Testis (tissue), 3 donors: Measurements from ENCODE around the gene OGFR. TPM values are rescaled to one million over a fixed set of nuclear protein-coding genes. Genes with fewer than 3 reads are reported as not detected.

Experiments
- DNase-seq: peaks from one replicate; pipeline ENCODE4 v3.0.0-alpha.2; 2019
- H3K27ac ChIP-seq, 2 donors: fragments of 200-600 bp; sonication (generic); one replicate each; pipeline ENCODE4 v1.5.1; 2019
- H3K27me3 ChIP-seq: fragments of 200-600 bp; sonication (generic); one replicate; pipeline ENCODE4 v1.5.1; 2019
- H3K36me3 ChIP-seq: fragments of 200-600 bp; sonication (generic); one replicate; pipeline ENCODE4 v1.5.1; 2017; ENCODE audit warnings: low read depth; ENCODE audit errors: missing control alignments
- H3K4me1 ChIP-seq: fragments of 200-600 bp; sonication (generic); one replicate; pipeline ENCODE4 v1.5.1; 2019
- H3K4me3 ChIP-seq, 2 donors: fragments of 200-600 bp; sonication (generic); one replicate each; pipeline ENCODE4 v1.5.1; 2017 to 2019
- H3K9me3 ChIP-seq: fragments of 200-600 bp; sonication (generic); one replicate; pipeline ENCODE4 v1.5.1; 2017
- CTCF ChIP-seq, 3 experiments: fragments of 450-650 bp in 2 of 3; fragments of 200-600 bp in 1 of 3; sonication (generic) in 1 of 3; IDR thresholded peaks; one replicate each; pipeline ENCODE4 v1.5.1; 2016 to 2019; ENCODE audit warnings: antibody characterized with exemption in 3 of 3, mild to moderate bottlenecking in 2 of 3, moderate library complexity in 1 of 3
- POLR2A ChIP-seq: fragments of 450-650 bp; IDR thresholded peaks from one replicate; pipeline ENCODE4 v1.6.1; 2017; ENCODE audit warnings: antibody characterized with exemption, mild to moderate bottlenecking, moderate library complexity
- WGBS, 2 donors: methylation state at CpG; one replicate each; pipeline ENCODE4 v1.1.5; 2018; 5-methylcytosine and 5-hydroxymethylcytosine counted together
- intact Hi-C: fragments of 100-400 bp; cut with DNase I; formaldehyde crosslinking; loops from one replicate; pipeline ENCODE4 v1.15.1; 2023; ENCODE audit warnings: low total_unique reads
- polyA plus RNA-seq: library from polyadenylated mRNA; stranded (reverse); fragments of 350-450 nt; fragmentation: Illumina TruSeq; extraction: RNeasy Lipid Tissue Mini Kit (QIAGEN cat#74804); gene quantifications from one replicate; pipeline ENCODE4 v1.2.3, GENCODE V29; 2014; ENCODE audit warnings: low read depth, low replicate concordance; ENCODE audit not compliant: insufficient read depth
- total RNA-seq, 2 donors: library from RNA; depleted of rRNA; stranded (reverse); fragments of >200 nt; gene quantifications; one replicate each; pipeline ENCODE4 v1.2.3, GENCODE V29; 2016

OGFR gene
- total and polyA plus RNA-seq, 3 donors from 2014 or later: 23.7 to 57.0 (median 46.6) TPM

DNA sequence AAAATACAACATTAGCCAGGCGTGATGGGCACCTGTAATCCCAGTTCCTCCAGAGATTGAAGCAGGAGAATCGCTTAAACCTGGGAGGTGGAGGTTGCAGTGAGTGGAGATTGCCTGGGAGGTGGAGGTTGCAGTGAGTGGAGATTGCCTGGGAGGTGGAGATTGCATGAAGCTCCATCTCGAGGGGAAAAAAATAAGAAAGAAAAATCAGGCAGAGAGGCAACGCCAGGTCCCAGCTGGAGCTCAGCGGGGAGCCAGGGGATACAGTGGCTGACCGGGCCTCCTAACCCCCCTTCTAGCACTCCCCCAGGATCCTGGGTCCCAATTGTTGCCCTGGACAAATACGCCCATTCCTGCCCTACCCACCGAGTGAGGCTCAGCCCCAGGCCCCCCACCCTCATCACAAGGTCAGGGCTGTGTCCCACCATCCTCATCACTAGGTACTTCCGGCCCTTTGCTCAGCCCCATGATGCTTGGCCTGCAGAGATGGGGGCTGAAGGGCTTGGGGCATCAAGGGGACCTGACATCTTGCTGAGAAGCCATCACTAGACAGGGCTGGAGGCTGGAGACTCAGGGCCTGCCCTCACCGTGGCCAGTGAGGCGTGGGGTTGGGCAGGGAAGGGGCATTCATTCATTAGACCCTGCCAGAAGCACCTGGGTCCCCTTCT, 1.9 kb downstream of the OGFR start:
- H3K9me3 ChIP-seq: no peaks in the 10 kb centered on the region
- intact Hi-C loops: no loop called here
- WGBS, 2 donors: 68% methylated on average over 9 to 11 of the region's 11 CpGs

GRCh38 chr20:62807444-62808210, 3.0 kb downstream of the OGFR start:
- no peak for DNase-seq
- Histone ChIP-seq H3K4me1 (peaks cover 15% of the 10 kb centered on the region), H3K27me3 (no peaks in the 10 kb centered on the region), H3K27ac (no peak overlapping the region), H3K9me3 (no peaks in the 10 kb centered on the region), H3K36me3 (no peaks in the 10 kb centered on the region), H3K4me3 (no peak overlapping the region)
- WGBS, 2 donors: 88 to 90% methylated on average over 12 to 23 of the region's 23 CpGs
- TF ChIP-seq CTCF (IDR thresholded peaks at IDR 0.05) (no peak), POLR2A (no peak)
- intact Hi-C loops: no loop called here

More for the DNA sequence above, 1.9 kb downstream of the OGFR start:
- DNase-seq: no peak
- TF ChIP-seq POLR2A: no peak
- TF ChIP-seq CTCF (IDR thresholded peaks at IDR 0.05): no peak
- H3K27ac ChIP-seq: no peak overlapping the region
- no peak overlapping the region for H3K4me3 ChIP-seq
- peaks cover 15% of the 10 kb centered on the region for H3K4me1 ChIP-seq
- no peaks in the 10 kb centered on the region for H3K27me3 ChIP-seq
- H3K36me3 ChIP-seq: no peaks in the 10 kb centered on the region

DNA sequence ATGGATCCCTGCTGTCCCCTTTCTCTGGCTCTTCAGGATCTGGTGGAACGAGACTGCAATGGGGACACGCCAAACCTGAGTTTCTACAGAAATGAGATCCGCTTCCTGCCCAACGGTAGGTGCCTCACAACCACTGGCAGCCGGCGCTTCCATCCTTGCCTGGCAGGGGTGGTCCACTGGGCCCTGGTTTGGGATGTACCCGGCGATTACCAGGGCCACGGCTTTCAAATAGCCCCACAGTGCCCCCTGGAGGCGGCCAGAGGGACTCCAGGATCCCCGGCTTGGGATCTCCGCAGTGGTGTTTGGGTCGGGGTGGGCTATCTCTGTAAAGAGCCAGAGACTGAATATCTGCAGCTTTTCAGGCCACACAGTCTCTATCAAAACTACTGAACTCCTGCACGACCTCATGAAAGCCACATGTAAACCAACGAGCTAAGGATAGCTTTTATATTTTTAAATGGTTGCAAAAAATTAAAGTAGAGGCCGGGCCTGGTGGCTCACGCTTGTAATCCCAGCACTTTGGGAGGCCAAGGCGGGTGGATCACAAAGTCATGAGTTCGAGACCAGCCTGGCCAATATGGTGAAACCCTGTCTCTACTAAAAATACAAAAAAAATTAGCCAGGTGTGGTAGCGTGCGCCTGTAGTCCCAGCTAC, 3.7 kb downstream of the OGFR start:
- H3K27me3 ChIP-seq: no peaks in the 10 kb centered on the region
- DNase-seq: peak; percentile 67
- intact Hi-C loops: no loop called here

More for the DNA sequence above, 3.7 kb downstream of the OGFR start:
- H3K36me3 ChIP-seq: no peaks in the 10 kb centered on the region
- peaks cover 15% of the 10 kb centered on the region for H3K4me1 ChIP-seq
- no peak overlapping the region for H3K27ac ChIP-seq
- TF ChIP-seq POLR2A (no peak), CTCF (IDR thresholded peaks at IDR 0.05) (peak; percentile 63 to 85 (median 67))
- 47 to 63% methylated on average over 15 to 21 of the region's 21 CpGs for WGBS, 2 donors
- no peaks in the 10 kb centered on the region for H3K9me3 ChIP-seq
- H3K4me3 ChIP-seq: no peak overlapping the region
